GM10847 (cell line): ENCODE data around the gene KIAA1328.

Experiments used
- POLR2A ChIP-seq: IDR thresholded peaks from 2 replicates; pipeline ENCODE4 v1.6.1; 2011; ENCODE audit not compliant: insufficient read length; ENCODE audit errors: extremely low read depth

Gene KIAA1328

DNA sequence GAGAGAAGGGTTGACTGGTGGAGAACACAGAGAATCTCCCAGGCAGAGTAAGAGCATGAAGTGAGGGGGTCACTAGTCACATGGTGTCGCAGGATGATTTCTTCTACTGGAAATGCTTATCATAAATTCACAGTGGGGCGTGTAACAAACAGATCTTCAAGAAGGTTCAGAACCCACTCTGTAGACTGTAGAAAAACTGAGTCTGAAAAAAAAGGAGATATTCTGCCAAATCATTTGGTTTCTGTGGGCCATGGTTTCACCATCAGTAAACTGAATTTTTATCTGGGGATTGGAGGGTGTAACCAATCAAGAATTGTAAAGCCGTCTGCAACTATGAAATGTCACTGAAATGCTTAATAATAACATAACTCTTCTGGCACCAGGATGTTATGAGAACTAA, 15.1 kb upstream of the KIAA1328 start:
- TF ChIP-seq POLR2A, result no peak

DNA sequence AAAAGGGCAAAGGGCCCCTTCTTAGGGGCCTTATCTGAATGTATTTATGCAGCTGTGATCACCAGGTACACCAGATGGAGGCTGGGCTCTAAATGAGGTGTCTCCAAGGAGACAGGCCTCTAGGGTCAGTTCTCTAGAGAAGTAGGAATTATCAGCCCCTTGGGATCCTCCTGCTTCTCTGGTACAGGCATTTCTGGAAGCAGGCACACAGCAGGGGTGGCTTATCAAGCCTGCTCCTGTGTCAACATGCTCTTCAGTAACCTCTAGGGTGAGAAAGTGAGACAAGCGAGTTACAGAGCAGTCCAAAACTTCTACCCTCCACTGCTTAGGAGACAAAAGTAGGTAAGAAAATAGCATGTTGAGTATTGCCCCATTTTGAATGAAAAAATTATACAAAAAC, 13.9 kb upstream of the KIAA1328 start:
- TF ChIP-seq POLR2A, result no peak

DNA sequence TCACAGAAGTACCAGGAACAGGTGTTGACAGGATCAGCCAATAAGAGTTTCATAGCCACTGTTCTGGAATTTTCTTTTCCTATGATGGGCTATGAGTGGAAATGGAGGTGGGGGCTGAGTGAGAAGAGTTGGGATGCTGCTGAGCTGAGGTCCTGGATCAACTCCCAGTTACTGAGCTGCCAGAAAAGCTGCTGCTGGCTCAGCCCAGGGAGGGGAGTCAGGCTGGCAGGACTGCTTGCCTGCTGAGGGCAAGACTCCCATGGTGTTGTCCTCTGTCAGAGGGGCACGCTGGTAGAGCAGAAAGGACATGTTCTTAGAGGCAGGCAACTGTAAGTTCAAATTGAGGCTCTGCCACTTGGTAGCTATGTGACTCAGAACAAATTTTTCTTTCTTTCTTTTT, 11.9 kb upstream of the KIAA1328 start:
- TF ChIP-seq POLR2A, result no peak

DNA sequence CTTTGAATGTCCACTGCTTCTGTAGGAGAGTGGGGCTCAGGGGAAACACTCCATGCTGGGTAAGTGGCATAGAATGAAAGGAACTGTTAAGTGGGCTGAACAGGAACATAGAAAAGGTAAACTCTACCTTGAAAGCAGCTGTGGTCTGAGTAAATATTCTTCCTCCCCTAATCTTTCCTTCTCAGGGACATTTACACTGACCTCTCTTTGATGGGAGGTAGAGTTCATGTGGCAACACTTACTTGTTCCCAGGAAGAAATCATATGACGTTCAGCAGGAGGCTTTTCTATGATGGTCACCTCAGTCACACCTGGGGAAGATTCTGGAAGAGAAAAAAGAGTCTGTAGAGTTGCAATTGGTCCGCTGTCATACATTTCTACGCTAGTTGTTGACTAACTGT, 10.3 kb upstream of the KIAA1328 start:
- no peak for TF ChIP-seq POLR2A

DNA sequence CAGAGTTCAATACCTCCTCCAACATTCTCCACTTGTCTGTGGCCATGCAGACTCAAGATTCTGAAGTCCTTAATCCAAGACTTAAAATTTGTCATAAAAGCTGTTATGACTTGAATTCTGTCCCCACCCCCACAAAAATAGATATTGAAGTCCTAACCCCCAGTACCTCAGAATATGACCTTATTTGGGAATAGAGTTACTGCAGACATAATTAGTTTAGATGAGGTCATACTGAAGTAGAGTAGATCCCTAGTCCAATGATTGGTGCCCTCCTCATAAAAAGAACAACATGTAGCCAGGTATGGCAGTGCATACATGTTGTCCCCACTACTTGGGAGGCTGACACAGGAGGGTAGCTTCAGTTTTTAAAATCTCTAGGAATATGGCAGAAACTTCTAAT, 9.3 kb upstream of the KIAA1328 start:
- TF ChIP-seq POLR2A, result no peak

DNA sequence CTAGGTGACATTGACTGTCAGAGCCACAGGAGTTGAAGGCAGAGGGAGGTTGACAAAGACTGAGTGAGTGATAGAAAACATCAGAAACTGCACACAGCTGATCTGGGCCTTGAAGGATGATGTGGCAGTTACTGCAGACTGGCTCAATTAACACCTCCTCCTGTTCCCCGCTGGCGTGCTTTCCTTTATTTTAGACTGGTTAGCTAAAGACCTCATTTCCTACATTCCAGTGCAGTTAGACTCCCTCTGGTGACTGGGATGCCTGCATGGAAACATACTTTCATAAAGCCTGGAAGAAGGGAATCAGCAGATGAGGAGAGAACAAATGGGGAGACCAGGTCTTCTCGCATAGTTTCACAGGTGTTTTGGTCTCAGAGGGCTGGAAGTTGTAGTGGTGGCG, 7.2 kb upstream of the KIAA1328 start:
- TF ChIP-seq POLR2A, result no peak

DNA sequence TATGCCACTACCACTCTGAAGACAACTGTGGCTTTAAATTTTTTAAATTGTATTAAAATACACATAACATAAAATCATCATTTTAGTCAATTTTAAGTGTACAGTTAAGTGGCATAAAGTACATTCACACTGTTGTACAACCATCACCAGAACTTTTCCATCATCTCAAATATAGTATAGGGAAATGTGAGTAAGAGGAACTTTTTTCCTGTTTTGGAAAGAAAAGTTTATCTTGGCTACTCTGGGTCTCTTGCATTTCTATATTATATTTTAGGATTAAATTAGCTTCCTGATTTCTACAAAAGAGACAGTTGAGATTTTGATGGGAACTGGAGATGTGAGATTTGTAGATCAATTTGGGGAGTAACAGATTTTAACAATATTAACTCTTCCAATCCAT, 3.4 kb upstream of the KIAA1328 start:
- TF ChIP-seq POLR2A, result no peak

DNA sequence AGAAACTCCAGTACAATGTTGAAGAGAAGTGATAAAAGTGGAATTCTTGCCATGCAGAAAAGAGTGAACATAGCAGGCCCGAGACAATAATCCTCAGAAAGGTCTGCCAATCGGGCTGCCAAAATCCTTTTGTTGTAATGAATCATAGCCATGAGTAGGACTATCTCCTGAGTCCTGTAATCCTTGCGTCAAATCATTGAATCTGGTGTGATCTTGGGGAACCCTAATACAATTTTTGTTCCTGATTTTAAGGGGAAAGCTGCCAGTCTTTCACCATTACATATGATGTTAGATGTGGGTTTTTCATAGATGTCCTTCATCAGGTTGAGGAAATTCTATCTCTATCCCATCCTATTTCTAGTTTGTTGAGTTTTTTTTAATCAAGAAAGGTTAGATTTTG, 2.4 kb upstream of the KIAA1328 start:
- no peak for TF ChIP-seq POLR2A

DNA sequence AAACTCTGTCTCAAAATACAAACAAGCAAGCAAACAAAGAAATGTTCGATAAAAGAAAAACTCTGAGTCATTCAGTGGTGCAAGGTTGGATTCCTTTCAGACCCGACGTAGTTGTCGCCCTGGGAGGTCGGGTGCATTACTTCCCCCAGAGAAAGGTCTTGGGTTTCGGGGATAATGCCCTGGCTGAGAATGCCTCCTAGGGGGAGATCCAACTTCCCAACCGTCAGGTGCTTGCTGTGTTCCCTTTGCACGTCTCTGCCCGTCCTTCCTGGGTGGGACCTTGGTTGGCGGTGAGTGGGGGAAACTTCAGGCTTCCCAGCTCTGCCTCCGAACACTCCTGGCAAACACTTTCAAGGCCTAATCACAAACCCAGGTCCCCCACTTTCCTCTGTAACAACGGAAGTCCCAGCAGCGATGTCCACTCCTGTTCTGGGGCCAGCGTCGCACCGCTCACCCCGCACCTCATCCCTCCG, 734 bp upstream of the KIAA1328 start:
- TF ChIP-seq POLR2A, result no peak

DNA sequence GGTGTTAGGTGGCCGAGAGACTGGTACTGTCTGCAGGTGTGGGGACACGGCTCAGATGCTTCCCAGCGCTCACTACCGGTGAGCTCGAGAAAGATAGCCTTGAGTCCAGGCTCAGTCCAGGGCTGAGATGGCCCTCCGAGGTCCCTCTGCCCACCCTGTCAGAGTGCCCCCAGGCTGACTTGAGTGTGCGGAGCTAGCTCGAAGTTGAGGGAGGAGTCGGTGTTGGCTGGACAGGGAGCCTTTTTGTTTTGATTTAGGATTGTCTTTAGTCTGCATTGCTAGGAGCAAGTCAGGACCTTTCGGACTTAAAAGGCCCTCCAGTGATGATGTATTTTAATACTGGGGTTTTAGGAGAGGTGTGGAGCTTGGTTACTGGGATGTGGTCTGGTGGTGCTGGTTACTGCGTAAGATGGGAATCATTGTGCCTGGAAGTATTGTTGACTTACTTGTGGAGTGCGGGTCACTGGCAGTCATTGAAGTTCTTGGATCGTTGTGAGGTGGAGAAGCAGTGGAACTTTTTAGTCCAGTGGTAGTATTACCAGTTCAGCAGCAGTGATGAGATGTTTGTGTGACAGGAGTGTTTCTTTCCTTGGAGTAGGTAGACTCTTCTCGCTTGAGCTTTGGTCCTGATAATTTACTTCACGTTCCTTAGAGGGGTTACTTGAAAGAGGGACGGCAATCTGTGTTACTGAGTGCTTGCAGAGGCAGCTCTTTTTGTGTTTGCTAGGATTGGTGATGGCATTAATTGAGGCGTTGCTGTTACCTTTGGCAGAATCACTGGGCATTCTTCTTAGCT, 633 bp downstream of the KIAA1328 start:
- no peak for TF ChIP-seq POLR2A

DNA sequence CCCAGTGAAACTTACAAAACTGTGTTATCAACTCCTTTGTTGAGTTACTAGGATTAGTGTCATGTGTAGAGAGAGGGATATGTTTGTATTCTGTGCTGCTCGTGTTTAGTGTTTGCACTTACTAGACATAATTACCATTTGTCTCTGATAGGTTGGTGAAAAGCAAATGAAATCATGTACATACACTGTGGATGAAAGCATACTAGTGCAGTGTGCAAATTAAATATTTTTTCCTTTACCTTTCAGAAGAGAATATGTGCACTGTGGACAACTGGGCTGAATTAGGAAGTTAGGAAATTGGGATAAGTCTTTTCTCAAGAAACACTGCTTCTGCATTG, 1.2 kb downstream of the KIAA1328 start:
- no peak for TF ChIP-seq POLR2A

DNA sequence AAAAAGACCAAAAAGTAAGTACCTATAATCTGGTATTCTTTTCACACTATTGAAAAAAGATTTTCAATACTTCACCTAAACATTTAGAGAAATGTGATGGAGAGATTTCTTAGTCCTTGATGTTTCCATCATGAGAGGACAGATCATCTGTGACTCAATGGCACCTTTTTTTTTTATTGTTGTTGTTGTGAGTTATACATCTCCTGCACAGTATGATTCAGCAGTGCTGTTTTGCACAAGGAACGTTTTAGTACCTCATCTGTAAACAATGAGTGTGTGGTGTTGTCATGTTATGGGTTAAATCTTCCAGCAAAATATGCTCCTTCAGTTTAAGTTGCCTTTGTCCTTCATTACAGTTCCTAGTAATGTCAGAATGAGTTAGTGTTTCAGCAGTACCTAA, 2.2 kb downstream of the KIAA1328 start:
- no peak for TF ChIP-seq POLR2A

DNA sequence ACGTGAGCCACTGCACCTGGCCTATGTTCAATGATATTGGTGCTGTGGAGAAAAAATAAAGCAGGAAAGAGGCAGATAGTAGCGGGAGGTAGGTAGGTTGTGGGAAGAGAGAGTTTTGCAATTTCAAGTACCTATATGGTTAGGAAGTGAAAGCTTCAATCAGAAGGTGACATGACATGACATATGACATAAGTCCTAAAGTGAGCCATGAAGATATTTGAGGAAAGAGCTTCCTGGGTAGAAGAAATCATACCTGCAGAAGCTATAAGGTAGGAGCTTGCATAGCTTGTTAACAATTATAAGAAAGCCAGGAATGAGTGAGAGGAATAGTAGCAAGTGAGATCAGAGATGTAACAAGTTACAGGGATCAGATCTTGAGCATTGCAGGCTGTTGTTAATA, 4.2 kb downstream of the KIAA1328 start:
- TF ChIP-seq POLR2A, result no peak

DNA sequence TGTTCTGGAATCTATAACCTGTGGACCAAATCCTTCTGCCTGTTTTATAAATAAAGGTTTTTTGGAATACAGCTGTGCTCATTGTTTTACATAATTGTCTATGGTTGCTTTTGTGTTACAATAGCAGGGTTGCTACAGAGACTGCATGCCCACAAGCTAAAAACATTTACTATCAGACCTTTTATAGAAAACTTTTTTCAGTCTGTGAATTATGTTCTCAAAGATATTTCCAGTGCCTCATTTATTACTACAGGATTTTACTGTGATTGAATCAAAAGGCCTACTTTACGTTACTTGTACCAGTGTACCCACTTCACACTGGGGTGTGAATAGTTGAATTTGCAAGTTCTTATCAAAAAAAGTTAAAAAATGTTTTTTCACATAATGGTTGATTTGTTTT, 7.0 kb downstream of the KIAA1328 start:
- TF ChIP-seq POLR2A, result no peak

DNA sequence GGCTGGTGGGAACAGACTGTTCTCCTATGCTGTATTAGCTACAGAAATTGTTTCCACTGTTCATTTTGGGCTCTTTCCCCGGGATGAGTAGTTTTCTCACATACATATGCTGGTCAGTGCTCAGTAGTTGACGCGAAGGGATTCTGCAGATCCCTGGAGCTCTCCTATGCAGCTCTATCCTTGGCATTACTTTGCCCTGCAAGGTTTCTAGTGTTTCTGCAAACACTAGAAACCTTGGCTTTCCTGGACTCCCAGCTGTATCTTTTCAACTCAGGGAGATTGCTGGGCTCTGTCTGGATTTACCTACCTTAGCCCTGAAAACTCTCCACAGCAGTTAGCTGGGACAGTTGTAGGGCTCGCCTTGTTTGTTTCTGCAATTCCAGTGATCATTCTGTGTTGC, 10.9 kb downstream of the KIAA1328 start:
- no peak for TF ChIP-seq POLR2A

DNA sequence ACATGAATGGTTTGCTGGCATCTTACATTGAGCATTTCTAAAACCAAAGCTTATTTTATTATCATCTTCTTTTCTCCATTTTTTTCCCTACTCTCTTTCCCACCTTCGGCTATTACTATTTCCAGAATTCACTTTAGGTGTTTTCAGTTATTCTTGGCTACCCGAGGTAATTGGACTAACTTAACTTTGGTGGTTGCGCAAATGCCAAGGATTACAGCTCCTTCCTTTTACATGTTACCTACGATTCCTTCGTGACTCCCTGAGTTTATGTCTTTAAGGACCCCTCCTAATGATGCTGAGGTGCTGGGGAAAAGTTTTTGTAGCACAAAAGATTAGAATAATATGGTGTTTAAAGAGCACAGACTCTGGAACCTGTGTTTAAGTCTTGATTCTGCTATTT, 14.3 kb downstream of the KIAA1328 start:
- TF ChIP-seq POLR2A, result no peak

DNA sequence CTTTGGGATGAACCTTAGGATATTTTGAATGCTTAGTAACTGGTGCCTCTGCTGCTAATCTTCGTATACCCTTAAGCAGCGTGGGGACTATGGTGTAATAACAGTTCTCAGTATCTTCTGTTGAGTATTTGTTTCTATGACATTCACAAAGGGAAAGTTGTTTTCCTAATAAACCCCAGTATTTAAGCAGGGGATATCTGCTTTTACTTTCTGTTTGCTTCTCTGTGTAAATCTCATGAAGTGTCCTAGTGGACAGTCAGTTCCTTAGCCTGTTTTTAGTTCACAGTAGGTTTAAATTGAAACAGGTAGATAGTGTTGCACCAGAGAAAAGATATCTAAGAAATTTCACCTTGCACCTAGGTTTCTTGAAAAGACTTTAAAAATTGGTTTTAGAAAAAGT, 14.9 kb downstream of the KIAA1328 start:
- no peak for TF ChIP-seq POLR2A
